HG02798 (cell line): ENCODE results near the gene TLE3.

Experiments
- ATAC-seq: cut with Tn5 transposase; IDR thresholded peaks from one replicate; pipeline ENCODE4 v1.9.1; 2021; ENCODE audit warnings: mild to moderate bottlenecking; ENCODE audit not compliant: unreplicated experiment, poor library complexity

Gene TLE3

GRCh38 chr15:70088455-70088854 is 9.3 kb downstream of the TLE3 start:
- no peak for ATAC-seq

GRCh38 chr15:70087708-70088352 is 9.9 kb downstream of the TLE3 start:
- ATAC-seq, result no peak

- no peak for ATAC-seq
These were observed 11.1 kb downstream of the TLE3 start for GRCh38 chr15:70086636-70087035.

- no peak for ATAC-seq
These were observed 13.3 kb downstream of the TLE3 start for GRCh38 chr15:70084461-70084860.

GRCh38 chr15:70083946-70084345 is 13.8 kb downstream of the TLE3 start:
- no peak for ATAC-seq

- ATAC-seq, result no peak
These were observed 14.3 kb downstream of the TLE3 start for GRCh38 chr15:70083418-70083817.

- no peak for ATAC-seq
These were observed 15.3 kb downstream of the TLE3 start for GRCh38 chr15:70082281-70082900.

GRCh38 chr15:70081612-70082011 is 16.1 kb downstream of the TLE3 start:
- ATAC-seq, result no peak

GRCh38 chr15:70080347-70080746 is 17.4 kb downstream of the TLE3 start:
- no peak for ATAC-seq

- no peak for ATAC-seq
These were observed 17.8 kb downstream of the TLE3 start for GRCh38 chr15:70079888-70080287.

GRCh38 chr15:70078578-70079417 is 18.9 kb downstream of the TLE3 start:
- ATAC-seq, result no peak

- ATAC-seq, result no peak
These were observed 20.2 kb downstream of the TLE3 start for GRCh38 chr15:70077188-70078147.

GRCh38 chr15:70074380-70074779 is 23.3 kb downstream of the TLE3 start:
- no peak for ATAC-seq

- no peak for ATAC-seq
These were observed 25.2 kb downstream of the TLE3 start for GRCh38 chr15:70072479-70072878.

- ATAC-seq, result no peak
These were observed 25.9 kb downstream of the TLE3 start for GRCh38 chr15:70071799-70072198.

GRCh38 chr15:70069716-70070115 is 28.0 kb downstream of the TLE3 start:
- no peak for ATAC-seq

- no peak for ATAC-seq
These were observed 28.7 kb downstream of the TLE3 start for GRCh38 chr15:70068783-70069565.

GRCh38 chr15:70067681-70068080 is 30.0 kb downstream of the TLE3 start:
- ATAC-seq, result no peak

GRCh38 chr15:70067011-70067410 is 30.7 kb downstream of the TLE3 start:
- ATAC-seq, result no peak

- ATAC-seq, result no peak
These were observed 31.3 kb downstream of the TLE3 start for GRCh38 chr15:70066447-70066846.
